Measurements from ENCODE around the gene FRMD7.
A peak's percentile ranks its signal among the peaks of the same experiment; 100 is the strongest.

Gene FRMD7

GRCh38 chrX:132034648-132035047, 93.2 kb downstream of the FRMD7 start:
- peaks cover 37% of the 10 kb centered on the region for H3K4me1 Mint-ChIP-seq (ENCODE audit: low read depth)
- peaks cover 3% of the 10 kb centered on the region for H3K36me3 Mint-ChIP-seq (ENCODE audit: low read depth)
- H3K27me3 Mint-ChIP-seq (ENCODE audit: low read depth), result no peaks in the 10 kb centered on the region
- H3K27ac Mint-ChIP-seq, result no peak overlapping the region
- H3K9me3 Mint-ChIP-seq, result no peaks in the 10 kb centered on the region
- no peak overlapping the region for H3K4me3 Mint-ChIP-seq

- no peak overlapping the region for H3K4me3 Mint-ChIP-seq
- H3K9me3 Mint-ChIP-seq, result no peaks in the 10 kb centered on the region
- peaks cover 49% of the 10 kb centered on the region for H3K4me1 Mint-ChIP-seq (ENCODE audit: low read depth)
- no peaks in the 10 kb centered on the region for H3K27me3 Mint-ChIP-seq (ENCODE audit: low read depth)
- H3K27ac Mint-ChIP-seq, result no peak overlapping the region
- H3K36me3 Mint-ChIP-seq (ENCODE audit: low read depth), result peaks cover 13% of the 10 kb centered on the region
These were observed 94.7 kb downstream of the FRMD7 start for GRCh38 chrX:132033166-132033565.

- no peaks in the 10 kb centered on the region for H3K9me3 Mint-ChIP-seq
- peaks cover 55% of the 10 kb centered on the region for H3K4me1 Mint-ChIP-seq (ENCODE audit: low read depth)
- H3K27ac Mint-ChIP-seq, result peak overlapping the region; percentile 18
- H3K36me3 Mint-ChIP-seq (ENCODE audit: low read depth), result peaks cover 17% of the 10 kb centered on the region
- H3K27me3 Mint-ChIP-seq (ENCODE audit: low read depth), result no peaks in the 10 kb centered on the region
- H3K4me3 Mint-ChIP-seq, result peak overlapping the region; percentile 22
These were observed 96.0 kb downstream of the FRMD7 start for GRCh38 chrX:132031867-132032266.

- peak overlapping the region; percentile 36 for H3K27ac Mint-ChIP-seq
- H3K27me3 Mint-ChIP-seq (ENCODE audit: low read depth), result no peaks in the 10 kb centered on the region
- H3K36me3 Mint-ChIP-seq (ENCODE audit: low read depth), result peaks cover 17% of the 10 kb centered on the region
- H3K4me3 Mint-ChIP-seq, result no peak overlapping the region
- no peaks in the 10 kb centered on the region for H3K9me3 Mint-ChIP-seq
- H3K4me1 Mint-ChIP-seq (ENCODE audit: low read depth), result peaks cover 54% of the 10 kb centered on the region
These were observed 97.6 kb downstream of the FRMD7 start for GRCh38 chrX:132030264-132030663.
